Measurements from ENCODE around the gene ZFP42.
"Not testable (repeated sequence)": the region's sequence is repeated elsewhere in the genome, so short reads cannot be mapped to it uniquely, and the experiment has no call there.

Gene ZFP42

GRCh38 chr4:187995322-187996207 lies at the start of gene ZFP42:
Gene ZFP42, plus strand, starts transcription at chr4:187995771. Its CDS starts 7,037 bp downstream, at chr4:188002808.
- DNase-seq (ENCODE audit: low read depth in 2 of 2) = no peak

DNA sequence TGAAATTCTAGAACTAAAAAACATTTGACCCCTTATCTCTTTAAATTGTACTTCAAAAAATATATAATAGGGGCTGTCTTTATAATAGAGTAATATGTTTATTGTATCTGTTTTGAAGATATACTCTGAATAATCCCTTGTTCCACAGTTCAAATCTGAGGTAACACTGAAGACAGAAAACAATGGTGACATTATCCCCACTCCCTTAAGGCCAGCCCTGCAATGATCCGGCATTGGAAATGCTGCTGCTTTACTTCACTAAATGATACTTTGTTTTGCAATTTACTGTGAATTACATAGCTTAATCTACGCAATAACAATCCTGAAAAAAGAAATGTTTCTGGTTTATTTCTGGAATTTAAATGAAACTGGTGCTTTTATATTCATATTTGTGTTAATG lies 34.4 kb upstream of the ZFP42 start:
- DNase-seq (ENCODE audit: low read depth in 2 of 2) = no peak

DNA sequence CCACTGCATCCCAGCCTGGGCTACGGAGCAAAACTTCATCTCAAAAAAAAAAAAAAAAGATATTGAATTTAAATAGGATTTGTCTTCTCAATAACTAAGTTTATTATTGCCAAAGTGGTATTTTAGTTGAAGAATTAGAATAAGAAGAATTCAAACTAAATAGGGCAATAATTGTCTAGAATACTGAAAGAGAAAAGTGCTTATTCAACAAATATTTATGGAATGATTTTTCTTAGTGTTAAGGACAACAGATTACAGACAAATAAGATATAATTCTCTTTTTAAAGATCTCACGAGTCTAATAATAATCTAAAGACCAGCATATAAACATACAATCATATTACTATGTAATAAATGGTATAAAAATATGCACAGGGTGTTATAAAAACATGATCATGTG lies 33.6 kb upstream of the ZFP42 start:
- no peak for DNase-seq (ENCODE audit: low read depth in 2 of 2)

- no peak for DNase-seq (ENCODE audit: low read depth in 2 of 2)
These were observed 32.6 kb upstream of the ZFP42 start for GRCh38 chr4:187962926-187963325.

- DNase-seq (ENCODE audit: low read depth in 2 of 2) = no peak
These were observed 29.8 kb upstream of the ZFP42 start for GRCh38 chr4:187965726-187966125.

DNA sequence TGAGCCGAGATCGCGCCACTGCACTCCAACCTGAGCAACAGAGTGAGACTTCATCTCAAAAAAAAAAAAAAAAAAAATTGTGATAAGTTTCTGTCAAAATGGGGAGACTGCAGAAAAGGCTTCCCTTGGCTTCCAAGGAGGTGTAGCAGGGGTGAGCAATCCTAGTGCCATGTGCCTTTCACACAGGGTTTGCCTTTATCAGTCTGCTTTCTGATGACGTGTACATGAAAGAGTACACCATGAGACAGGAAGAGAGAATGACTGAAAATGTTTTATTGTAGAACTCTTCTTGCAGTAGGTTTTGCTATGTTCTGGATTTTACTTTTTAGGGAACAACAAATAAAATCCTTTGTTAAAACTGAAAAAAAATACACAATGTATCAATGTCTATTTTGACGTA lies 23.4 kb upstream of the ZFP42 start:
- DNase-seq (ENCODE audit: low read depth in 2 of 2) = no peak

DNA sequence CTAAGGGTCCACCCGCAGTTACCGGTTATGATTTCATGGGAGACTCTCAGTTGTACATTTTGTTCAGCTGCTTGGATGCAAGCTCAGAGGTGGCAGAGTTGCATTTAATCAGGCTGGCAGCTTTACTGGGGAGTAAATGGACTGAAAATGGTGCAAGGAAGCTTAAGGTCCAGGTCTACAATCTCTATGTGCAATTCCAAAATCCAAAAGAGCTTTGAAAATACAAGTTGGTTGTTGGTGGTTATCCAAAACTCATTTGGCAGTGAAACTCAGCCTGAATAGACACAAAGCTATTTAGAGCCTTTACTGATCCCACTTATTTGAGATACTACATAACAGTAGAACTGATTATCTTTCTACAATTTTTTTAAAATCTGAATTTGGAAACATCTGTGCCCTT lies 11.8 kb upstream of the ZFP42 start:
- DNase-seq (ENCODE audit: low read depth in 2 of 2) = no peak

- DNase-seq (ENCODE audit: low read depth in 2 of 2) = no peak
These were observed 2.6 kb upstream of the ZFP42 start for GRCh38 chr4:187992971-187993370.

DNA sequence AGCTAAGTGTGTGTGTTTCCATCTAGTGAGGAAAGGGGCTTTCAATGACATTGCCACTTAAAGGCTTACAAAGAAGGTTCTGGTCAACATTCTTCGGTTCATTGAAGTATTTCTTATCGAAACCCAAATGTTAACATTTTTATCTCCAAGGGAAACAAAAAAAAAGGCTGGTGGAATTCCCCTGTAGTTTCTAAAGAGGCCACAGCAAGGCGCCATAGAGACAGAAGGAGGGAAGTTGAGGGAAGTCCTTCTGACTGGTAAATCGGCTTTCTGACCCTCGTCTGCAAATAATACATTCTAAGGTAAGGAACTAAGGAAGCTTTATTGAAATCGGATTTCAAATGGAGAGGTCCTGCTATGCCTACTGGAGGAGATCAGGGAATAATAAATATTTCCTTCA lies 1.7 kb upstream of the ZFP42 start:
- DNase-seq (ENCODE audit: low read depth in 2 of 2) = no peak

GRCh38 chr4:187996502-187997177 lies 1.1 kb downstream of the ZFP42 start:
- DNase-seq (ENCODE audit: low read depth in 2 of 2) = no peak

DNA sequence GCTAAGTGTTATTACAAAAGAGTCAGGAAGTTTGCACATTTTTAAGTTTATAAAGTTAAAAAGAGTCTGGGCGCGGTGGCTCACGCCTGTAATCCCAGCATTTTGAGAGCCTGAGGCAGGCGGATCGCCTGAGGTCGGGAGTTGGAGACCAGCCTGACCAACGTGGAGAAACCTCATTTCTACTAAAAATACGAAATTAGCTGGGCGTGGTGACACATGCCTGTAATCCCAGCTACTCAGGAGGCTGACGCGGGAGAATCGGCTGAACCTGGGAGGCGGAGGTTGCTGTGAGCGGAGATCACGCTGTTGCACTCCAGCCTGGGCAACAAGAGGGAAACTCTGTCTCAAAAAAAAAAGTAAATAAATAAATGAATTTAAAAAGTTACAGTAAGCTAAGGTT lies 2.4 kb downstream of the ZFP42 start:
- not testable (repeated sequence) for DNase-seq (ENCODE audit: low read depth in 2 of 2)

DNA sequence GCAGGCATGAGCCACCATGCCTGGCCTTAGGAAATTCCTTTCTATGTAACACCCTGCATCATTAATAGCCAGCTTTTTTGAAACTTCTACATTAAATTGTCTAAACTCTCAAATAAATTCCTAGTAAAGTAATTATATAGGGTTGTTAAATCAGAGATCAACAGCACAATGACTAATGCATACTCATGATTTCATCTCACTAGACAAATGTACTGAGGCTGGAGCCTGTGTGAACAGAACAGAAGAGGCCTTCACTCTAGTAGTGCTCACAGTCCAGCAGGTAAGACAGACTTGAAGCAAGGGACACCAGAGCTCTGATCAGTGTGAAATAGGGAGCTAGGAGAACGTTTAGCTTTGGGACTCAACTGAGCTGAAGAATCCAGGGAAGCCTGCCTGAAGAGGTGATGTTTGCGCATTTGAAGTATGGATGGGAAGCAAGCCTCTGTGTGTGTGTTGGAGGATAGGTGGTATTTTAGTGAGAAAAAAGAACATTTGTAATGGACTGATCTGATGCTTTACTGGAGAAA lies 3.9 kb downstream of the ZFP42 start:
- DNase-seq (ENCODE audit: low read depth in 2 of 2) = no peak

DNA sequence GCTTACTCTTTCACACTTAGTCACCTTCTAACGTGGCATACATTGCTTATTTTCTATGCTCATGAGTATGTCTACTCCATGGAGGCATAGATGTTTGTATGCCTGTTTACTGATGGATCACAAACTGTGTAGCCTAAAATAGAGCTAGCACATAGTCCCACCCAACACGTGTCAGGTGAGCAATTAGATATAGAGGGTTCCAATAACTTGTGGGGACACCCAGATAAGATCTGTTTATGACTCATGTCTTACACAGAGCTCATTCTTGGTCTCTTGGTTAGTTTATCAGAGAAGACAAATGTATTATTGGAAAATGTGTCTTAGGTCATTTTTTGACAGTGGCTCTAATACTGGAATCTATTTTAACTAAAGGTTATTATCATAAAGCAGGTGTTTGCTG lies 6.8 kb downstream of the ZFP42 start:
- DNase-seq (ENCODE audit: low read depth in 2 of 2) = no peak

- no peak for DNase-seq (ENCODE audit: low read depth in 2 of 2)
These were observed 7.2 kb downstream of the ZFP42 start for GRCh38 chr4:188002751-188003150.

DNA sequence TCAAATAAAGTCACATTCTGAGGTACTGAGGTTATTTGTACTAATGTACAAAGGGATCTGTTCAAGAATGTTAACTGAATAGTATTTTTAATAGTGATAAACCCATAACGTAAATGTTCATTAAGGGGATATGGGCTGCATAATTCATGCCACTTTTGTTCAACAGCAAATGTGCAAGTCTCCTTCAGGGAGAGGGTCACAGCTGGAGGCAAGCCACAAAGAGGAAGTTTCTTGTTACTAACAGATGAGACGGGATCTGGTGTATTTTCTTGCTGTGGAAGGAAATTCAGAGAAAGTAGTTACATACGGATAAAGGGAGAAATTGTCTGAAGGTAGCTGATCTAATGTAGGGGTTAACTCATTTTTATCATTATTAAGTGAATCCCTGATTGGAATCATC lies 10.0 kb downstream of the ZFP42 start:
- DNase-seq (ENCODE audit: low read depth in 2 of 2) = no peak

DNA sequence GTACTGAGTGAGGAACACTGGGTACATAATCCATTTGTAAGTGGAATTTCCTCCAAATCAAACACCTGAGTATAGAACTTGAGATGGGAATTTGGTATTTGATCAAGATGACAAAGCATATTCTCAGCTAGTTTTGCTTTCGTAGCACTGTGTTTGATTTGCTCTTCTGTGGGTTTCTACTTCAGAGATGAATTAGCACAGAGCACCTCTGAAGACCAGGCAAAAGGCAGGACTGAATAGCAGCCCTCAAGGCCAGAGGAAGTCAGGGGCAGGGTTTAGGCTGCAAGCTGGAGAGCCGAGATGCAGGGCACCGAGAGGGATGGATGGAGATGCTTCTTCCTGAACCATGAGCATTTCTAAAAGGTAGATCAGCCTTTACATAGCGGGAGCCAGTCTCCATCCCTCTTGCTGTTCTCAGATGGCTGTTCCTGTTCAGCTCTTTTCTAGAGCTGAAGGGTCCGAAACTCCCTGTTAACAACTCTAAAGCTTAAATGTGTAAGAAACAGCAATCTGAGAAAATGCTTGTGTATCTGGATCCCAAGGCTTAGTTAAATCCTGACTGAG lies 10.8 kb downstream of the ZFP42 start:
- DNase-seq (ENCODE audit: low read depth in 2 of 2) = no peak

DNA sequence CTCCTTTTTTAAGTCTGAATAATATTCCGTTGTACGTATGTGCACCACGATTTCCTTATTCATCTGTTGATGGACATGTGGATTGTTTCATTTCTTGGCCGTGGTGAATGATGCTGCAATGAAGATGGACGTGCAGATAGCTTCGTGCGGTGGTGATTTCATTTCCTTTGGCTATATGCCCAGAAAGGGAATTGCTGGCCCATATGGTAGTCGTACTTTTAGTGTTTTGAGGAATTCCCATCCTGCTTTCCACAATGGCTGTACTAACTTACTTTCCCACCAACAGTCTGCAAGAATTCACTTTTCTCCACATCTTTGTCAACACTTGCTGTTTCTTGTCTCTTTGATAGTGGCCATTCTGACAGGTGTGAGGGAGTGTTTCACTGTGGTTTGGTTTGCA lies 12.8 kb downstream of the ZFP42 start:
- DNase-seq (ENCODE audit: low read depth in 2 of 2) = no peak

DNA sequence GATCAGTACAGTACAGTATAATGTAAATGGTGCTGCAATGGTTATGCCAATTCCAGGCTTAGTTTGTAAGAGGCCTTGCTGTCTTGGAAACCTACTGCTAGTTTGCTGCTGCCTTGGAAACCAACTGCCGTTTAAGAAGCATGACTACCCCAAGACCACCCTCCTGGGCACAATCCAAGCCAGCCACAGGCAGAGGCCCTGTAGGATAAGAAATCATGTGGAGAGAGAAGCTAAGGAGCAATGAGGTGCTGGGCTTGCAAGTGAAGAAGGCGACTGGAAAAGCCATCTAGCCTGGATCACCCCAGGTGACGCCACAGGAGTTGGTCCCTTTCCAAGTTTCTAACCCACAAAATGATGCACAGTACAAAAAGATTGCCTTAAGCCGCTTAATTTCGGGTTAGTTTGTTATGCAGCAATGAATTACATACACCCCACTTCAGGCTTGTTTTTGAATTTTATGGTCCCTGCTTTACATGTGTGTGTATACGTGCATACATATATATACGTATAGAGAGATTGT lies 16.9 kb downstream of the ZFP42 start:
- DNase-seq (ENCODE audit: low read depth in 2 of 2) = no peak

GRCh38 chr4:188015025-188015940 lies 19.7 kb downstream of the ZFP42 start:
- no peak for DNase-seq (ENCODE audit: low read depth in 2 of 2)

- no peak for DNase-seq (ENCODE audit: low read depth in 2 of 2)
These were observed 21.2 kb downstream of the ZFP42 start for GRCh38 chr4:188016754-188017153.

- no peak for DNase-seq (ENCODE audit: low read depth in 2 of 2)
These were observed 22.7 kb downstream of the ZFP42 start for GRCh38 chr4:188018262-188018661.

Measured in activated CD4-positive, alpha-beta T cell treated with anti-CD3 and anti-CD28 coated beads for 24 hours (primary cell).